Activated CD4-positive, alpha-beta T cell treated with anti-CD3 and anti-CD28 coated beads, Interleukin-2, amount 50 U/mL, for 16 hours (primary cell): ENCODE measurements around the gene DDX17.

Source experiments
- DNase-seq: peaks from one replicate; pipeline ENCODE4 v3.0.0-alpha.2; 2020

DDX17 gene

GRCh38 chr22:38448945-38449745, 57.0 kb downstream of the DDX17 start:
- DNase-seq = no peak

DNA sequence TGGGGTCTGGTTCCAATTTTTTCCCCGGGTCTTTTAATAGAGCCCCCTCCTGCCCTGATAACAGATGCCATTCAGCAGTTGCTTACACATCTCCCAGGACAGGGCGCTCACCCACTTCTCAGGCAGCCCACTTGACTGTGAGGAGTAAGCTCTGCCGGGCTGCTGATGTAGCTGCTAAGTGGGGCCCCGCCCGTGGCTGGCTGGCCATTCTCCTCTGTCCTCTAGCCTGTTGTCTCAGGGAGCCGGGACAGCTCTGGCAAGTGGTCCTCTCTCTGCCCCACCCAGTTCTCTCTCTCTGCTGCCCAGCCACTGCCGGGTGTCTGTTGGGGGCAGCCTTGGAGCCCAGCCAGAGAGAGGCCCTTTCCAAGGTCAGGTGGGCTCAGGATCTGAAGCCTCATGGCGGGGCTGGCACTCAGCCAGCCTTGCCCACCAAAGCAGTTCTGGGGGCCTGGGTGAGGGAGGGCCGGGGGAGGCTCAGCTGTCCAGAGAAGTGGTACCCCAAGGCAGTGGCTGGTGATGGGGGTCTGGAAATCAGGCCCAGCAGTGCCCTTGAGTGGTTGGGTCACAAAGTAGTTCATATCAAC, 60.0 kb downstream of the DDX17 start:
- no peak for DNase-seq

GRCh38 chr22:38444783-38445182, 61.3 kb downstream of the DDX17 start:
- no peak for DNase-seq

GRCh38 chr22:38443628-38444521, 62.2 kb downstream of the DDX17 start:
- no peak for DNase-seq

- no peak for DNase-seq
Observed at GRCh38 chr22:38442967-38443627, 63.0 kb downstream of the DDX17 start.

- DNase-seq = no peak
Observed at GRCh38 chr22:38441620-38442287, 64.4 kb downstream of the DDX17 start.

DNA sequence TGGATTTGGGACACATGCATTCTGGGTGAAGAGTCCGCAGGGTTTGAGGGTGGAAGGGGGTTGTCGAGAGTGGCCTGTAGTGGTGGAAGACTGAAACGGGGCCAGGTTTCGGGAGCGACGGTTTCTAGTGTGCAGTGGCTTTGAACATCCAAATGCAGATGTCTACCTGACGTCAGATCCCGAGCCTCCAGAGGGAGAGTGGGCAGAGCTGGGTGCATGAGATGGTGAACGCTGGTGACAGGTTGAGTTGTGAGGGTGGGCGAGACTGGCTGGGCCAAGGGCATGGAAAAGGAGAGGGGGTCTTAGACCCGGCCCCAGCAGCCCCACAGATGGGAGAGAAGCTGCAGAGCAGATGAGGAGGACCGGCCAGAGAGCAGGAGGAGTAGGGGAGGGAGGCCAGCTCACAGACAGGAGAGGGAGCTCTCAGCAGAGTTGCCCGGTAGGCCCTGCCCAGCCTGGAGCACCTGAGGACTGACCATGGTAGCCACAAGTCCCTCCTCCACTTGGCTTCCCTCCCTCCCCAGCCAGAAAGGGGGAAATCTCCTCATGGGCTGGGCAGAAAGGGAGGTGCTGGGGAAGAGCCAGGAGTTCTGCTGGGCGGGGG, 65.3 kb downstream of the DDX17 start:
- DNase-seq = no peak

DNA sequence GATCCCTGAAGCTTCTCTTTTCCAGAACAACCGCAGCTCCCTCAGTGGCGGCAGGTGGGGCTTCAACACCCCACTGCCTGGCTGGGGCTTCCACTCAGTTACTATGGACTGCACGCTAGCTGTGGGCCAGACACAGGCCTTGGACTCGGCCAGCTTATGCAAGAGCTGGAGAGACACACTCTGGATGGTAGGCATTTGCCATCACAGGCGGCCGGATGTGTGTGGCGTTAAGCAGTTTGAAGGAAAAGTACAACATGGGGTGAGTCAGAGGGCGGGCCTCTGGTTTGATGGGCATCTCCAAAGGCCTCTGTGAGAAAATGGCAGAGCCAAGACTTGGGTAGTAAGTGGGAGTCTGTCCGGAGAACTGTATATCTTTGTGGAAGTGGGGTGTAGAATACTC, 68.7 kb downstream of the DDX17 start:
- DNase-seq = no peak

GRCh38 chr22:38436629-38437395, 69.3 kb downstream of the DDX17 start:
- no peak for DNase-seq

- DNase-seq = no peak
Observed at GRCh38 chr22:38435965-38436364, 70.1 kb downstream of the DDX17 start.

GRCh38 chr22:38435010-38435409, 71.1 kb downstream of the DDX17 start:
- no peak for DNase-seq

DNA sequence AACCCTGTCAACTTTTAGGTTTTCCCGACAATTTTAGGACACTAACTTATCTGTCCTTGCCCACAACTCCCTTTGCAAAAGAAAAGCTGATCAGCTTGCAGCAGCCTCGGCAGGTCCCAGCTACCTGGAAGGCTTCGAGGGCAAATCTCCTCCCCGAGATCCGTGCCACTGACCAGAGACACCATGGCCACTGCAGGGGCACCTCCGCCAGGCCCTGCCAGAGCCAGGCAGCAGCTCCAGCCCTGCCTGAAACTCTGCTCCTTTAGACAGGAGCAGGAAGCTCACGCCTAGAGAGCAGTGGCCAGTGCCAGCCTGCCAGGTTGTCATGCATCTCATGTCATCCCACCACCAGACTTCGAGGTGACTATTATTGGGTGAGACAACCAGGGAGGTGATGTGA, 72.2 kb downstream of the DDX17 start:
- no peak for DNase-seq
